PC-3 (cell line): ENCODE data around the gene C15orf39.

Source experiments
- CTCF ChIP-seq: fragments of 300-600 bp; sonication (generic); conservative IDR thresholded peaks from 2 replicates; pipeline ENCODE4 v1.5.1; 2017; ENCODE audit warnings: antibody characterized with exemption, low read depth, mild to moderate bottlenecking, low read length
- EZH2phosphoT487 ChIP-seq: fragments of 300-600 bp; sonication (generic); IDR thresholded peaks from 2 replicates; pipeline ENCODE4 v1.6.1; 2018; ENCODE audit warnings: mild to moderate bottlenecking, antibody characterized with exemption, low read length, borderline replicate concordance

- TF ChIP-seq CTCF (no peak), EZH2phosphoT487 (no peak)
These were observed 27.0 kb upstream of the C15orf39 start for GRCh38 chr15:75174729-75175128.
